HCT116 (cell line): ENCODE measurements around the gene LRIG1. TPM values are rescaled to one million over a fixed set of nuclear protein-coding genes. Genes with fewer than 3 reads are reported as not detected.

Experiments
- ATAC-seq: fragments of 200-7000 bp; cut with Tn5 transposase; 2 replicates; pipeline ENCODE4 v1.9.1; 2020; ENCODE audit warnings: mild to moderate bottlenecking, moderate library complexity
- BruUV-seq: library from RNA; stranded (reverse); fragments of 400-500 nt; replicated peaks from 2 replicates; lab custom pipeline; 2021; lab: Mats Ljungman, UMichigan
- CTCF ChIA-PET: fragments of 300-600 bp; sonication (Branson Sonifier 250); formaldehyde crosslinking; loops from one replicate; lab custom pipeline; 2021; ENCODE audit warnings: antibody characterized with exemption; lab: Charles Lee
- POLR2A ChIA-PET: fragments of 300-600, 350-600 bp; sonication (Branson Sonifier 250); formaldehyde crosslinking; loops from one replicate; lab custom pipeline; 2021; ENCODE audit warnings: antibody characterized with exemption; lab: Charles Lee
- RAD21 ChIA-PET, 2 experiments: fragments of 300-600 bp; sonication (Branson Sonifier 250); formaldehyde crosslinking; loops; one replicate each; lab custom pipeline; 2023; ENCODE audit warnings: low total read pairs in 2 of 2; ENCODE audit not compliant: uncharacterized antibody in 2 of 2, unreplicated experiment in 2 of 2, low non-redundant PET in 1 of 2; lab: Charles Lee
- DNase-seq: peaks from one replicate; pipeline ENCODE4 v3.0.0-alpha.2; 2010; ENCODE audit warnings: low read depth, low spot score
- H2AFZ ChIP-seq: fragments of 200-600 bp; shearing (Covaris generic), sonication (generic); 2 replicates; pipeline ENCODE4 v1.6.1; 2017; ENCODE audit warnings: low read depth, mixed run types, mixed read lengths, antibody characterized with exemption, low read length; ENCODE audit not compliant: poor library complexity, severe bottlenecking
- H3K27ac ChIP-seq: 2 replicates; pipeline ENCODE4 v1.5.1; 2012; ENCODE audit warnings: low read depth, low read length
- H3K27me3 ChIP-seq: fragments of 200-600 bp; sonication (generic); 2 replicates; pipeline ENCODE4 v1.6.1; 2016; ENCODE audit warnings: mixed run types, low read length, mixed read lengths; ENCODE audit not compliant: insufficient read depth
- H3K36me3 ChIP-seq, 2 experiments: fragments of 200-500 bp in 1 of 2; fragments of 200-600 bp in 1 of 2; sonication (Bioruptor generic) in 1 of 2; sonication (generic) in 1 of 2; 2 replicates each; pipeline versions ENCODE4 v1.5.1 to v1.6.1; 2014 to 2016; ENCODE audit warnings: low read length in 2 of 2, inconsistent platforms in 1 of 2, mixed read lengths in 1 of 2, mixed run types in 1 of 2; ENCODE audit not compliant: insufficient read depth in 2 of 2, control insufficient read depth in 1 of 2
- H3K4me1 ChIP-seq, 2 experiments: fragments of 200-600 bp in 1 of 2; sonication (generic) in 1 of 2; 2 replicates each; pipeline versions ENCODE4 v1.5.1 to v1.6.1; 2012 to 2017; ENCODE audit warnings: low read length in 2 of 2, inconsistent platforms in 1 of 2, mild to moderate bottlenecking in 1 of 2, mixed read lengths in 1 of 2, mixed run types in 1 of 2, moderate library complexity in 1 of 2; ENCODE audit not compliant: insufficient read depth in 2 of 2, control insufficient read depth in 1 of 2
- H3K4me2 ChIP-seq: fragments of 200-600 bp; sonication (generic); 2 replicates; pipeline ENCODE4 v1.6.1; 2017; ENCODE audit warnings: mixed run types, low read length, mixed read lengths
- H3K4me3 ChIP-seq, 2 experiments: fragments of 200-600 bp in 1 of 2; sonication (generic) in 1 of 2; replicated peaks in 1 of 2; 2 replicates each; pipeline ENCODE4 v1.5.1; 2011 to 2016; ENCODE audit warnings: low read length in 2 of 2, control low read depth in 1 of 2, low read depth in 1 of 2, mild to moderate bottlenecking in 1 of 2, mixed read lengths in 1 of 2, mixed run types in 1 of 2
- H3K79me2 ChIP-seq: fragments of 200-600 bp; sonication (generic); 2 replicates; pipeline ENCODE4 v1.6.1; 2017; ENCODE audit warnings: mild to moderate bottlenecking, mixed run types, low read length, moderate library complexity, mixed read lengths; ENCODE audit not compliant: insufficient read depth
- H3K9ac ChIP-seq: fragments of 200-600 bp; sonication (generic); 2 replicates; pipeline ENCODE4 v1.6.1; 2016; ENCODE audit warnings: low read length, mixed read lengths
- H3K9me2 ChIP-seq: fragments of 200-600 bp; sonication (generic), shearing (Covaris generic); 2 replicates; pipeline ENCODE4 v1.6.1; 2017; ENCODE audit warnings: mixed run types, mild to moderate bottlenecking, moderate library complexity; ENCODE audit not compliant: insufficient read depth
- H3K9me3 ChIP-seq, 2 experiments: fragments of 200-500 bp in 1 of 2; fragments of 200-600 bp in 1 of 2; sonication (Bioruptor generic) in 1 of 2; sonication (generic) in 1 of 2; 2 replicates each; pipeline ENCODE4 v1.6.1; 2014 to 2017; ENCODE audit warnings: low read length in 2 of 2, mixed read lengths in 2 of 2, inconsistent platforms in 1 of 2, low read depth in 1 of 2, mild to moderate bottlenecking in 1 of 2, mixed run types in 1 of 2, moderate library complexity in 1 of 2; ENCODE audit not compliant: control insufficient read depth in 1 of 2, insufficient read depth in 1 of 2
- H4K20me1 ChIP-seq: fragments of 200-600 bp; sonication (generic), shearing (Covaris generic); 2 replicates; pipeline ENCODE4 v1.6.1; 2017; ENCODE audit warnings: mixed run types, mild to moderate bottlenecking, moderate library complexity; ENCODE audit not compliant: insufficient read depth
- CBX3 ChIP-seq: IDR thresholded peaks from 2 replicates; pipeline ENCODE4 v1.6.1; 2012; ENCODE audit warnings: low read depth
- FOSL1 ChIP-seq: IDR thresholded peaks from 2 replicates; pipeline ENCODE4 v1.6.1; 2012; ENCODE audit warnings: low read depth
- JUND ChIP-seq: IDR thresholded peaks from 2 replicates; pipeline ENCODE4 v1.6.1; 2012
- TCF7L2 ChIP-seq: IDR thresholded peaks from 2 replicates; pipeline ENCODE4 v1.7.0; 2011; ENCODE audit warnings: borderline replicate concordance, inconsistent platforms; ENCODE audit not compliant: insufficient read depth, insufficient read length; ENCODE audit errors: extremely low read depth
- intact Hi-C: fragments of 100-400 bp; cut with micrococcal nuclease; formaldehyde crosslinking; loops from 2 replicates; pipeline ENCODE4 v1.10.0; 2022
- total RNA-seq: library from RNA; stranded (reverse); gene quantifications from one replicate; pipeline ENCODE4 v1.2.1, GENCODE V29; 2021; ENCODE audit not compliant: unreplicated experiment
- TF ChIP-seq, protein P1 (sequence below): IDR thresholded peaks from 2 replicates; pipeline ENCODE4 v1.6.1; 2012
- TF ChIP-seq, protein P2 (sequence below): IDR thresholded peaks from 2 replicates; pipeline ENCODE4 v1.6.1; 2012; ENCODE audit warnings: low read depth

The LRIG1 gene
- total RNA-seq, 1 experiment from 2014 or later = 3.1 TPM

DNA sequence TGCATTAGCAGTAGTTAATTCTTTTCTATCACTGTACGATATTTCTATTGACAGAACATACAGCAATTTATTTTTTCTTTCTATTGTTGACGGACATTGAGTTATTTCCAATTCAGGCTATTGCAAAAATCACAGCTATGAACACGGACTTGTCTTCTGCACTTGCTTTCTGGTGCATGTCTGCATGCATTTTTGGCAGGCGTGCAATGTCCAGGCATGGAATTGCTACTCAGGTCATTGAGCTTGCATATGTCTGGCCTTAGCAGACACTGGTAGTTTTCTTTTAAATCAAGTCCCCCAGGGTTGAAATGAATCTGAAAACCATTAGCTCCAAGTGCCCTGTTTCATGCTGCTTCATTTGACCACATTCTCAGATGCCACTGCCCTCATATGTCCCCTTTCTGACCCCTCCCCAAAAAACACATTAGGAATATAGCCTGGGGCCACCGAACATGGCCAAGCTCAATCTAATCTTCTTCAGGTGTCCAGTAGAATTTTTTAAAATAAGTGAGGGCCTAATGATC is 72.8 kb downstream of the LRIG1 start:
- no TSS peak for BruUV-seq
- POLR2A ChIA-PET = no interaction called here
- H3K4me3 ChIP-seq = no peak overlapping the region
- no peak overlapping the region for H3K9ac ChIP-seq
- no peaks in the 10 kb centered on the region for H3K4me1 ChIP-seq
- CTCF ChIA-PET = no interaction called here
- no peaks in the 10 kb centered on the region for H4K20me1 ChIP-seq
- RAD21 ChIA-PET = no interaction called here
- no peaks in the 10 kb centered on the region for H3K36me3 ChIP-seq
- H3K79me2 ChIP-seq = no peaks in the 10 kb centered on the region
- no peak overlapping the region for H3K4me2 ChIP-seq
- TF ChIP-seq FOSL1 (no peak), TCF7L2 (no peak), CBX3 (no peak), JUND (no peak)
- TF ChIP-seq, protein P1, sequence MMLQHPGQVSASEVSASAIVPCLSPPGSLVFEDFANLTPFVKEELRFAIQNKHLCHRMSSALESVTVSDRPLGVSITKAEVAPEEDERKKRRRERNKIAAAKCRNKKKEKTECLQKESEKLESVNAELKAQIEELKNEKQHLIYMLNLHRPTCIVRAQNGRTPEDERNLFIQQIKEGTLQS = no peak
- TF ChIP-seq, protein P2, sequence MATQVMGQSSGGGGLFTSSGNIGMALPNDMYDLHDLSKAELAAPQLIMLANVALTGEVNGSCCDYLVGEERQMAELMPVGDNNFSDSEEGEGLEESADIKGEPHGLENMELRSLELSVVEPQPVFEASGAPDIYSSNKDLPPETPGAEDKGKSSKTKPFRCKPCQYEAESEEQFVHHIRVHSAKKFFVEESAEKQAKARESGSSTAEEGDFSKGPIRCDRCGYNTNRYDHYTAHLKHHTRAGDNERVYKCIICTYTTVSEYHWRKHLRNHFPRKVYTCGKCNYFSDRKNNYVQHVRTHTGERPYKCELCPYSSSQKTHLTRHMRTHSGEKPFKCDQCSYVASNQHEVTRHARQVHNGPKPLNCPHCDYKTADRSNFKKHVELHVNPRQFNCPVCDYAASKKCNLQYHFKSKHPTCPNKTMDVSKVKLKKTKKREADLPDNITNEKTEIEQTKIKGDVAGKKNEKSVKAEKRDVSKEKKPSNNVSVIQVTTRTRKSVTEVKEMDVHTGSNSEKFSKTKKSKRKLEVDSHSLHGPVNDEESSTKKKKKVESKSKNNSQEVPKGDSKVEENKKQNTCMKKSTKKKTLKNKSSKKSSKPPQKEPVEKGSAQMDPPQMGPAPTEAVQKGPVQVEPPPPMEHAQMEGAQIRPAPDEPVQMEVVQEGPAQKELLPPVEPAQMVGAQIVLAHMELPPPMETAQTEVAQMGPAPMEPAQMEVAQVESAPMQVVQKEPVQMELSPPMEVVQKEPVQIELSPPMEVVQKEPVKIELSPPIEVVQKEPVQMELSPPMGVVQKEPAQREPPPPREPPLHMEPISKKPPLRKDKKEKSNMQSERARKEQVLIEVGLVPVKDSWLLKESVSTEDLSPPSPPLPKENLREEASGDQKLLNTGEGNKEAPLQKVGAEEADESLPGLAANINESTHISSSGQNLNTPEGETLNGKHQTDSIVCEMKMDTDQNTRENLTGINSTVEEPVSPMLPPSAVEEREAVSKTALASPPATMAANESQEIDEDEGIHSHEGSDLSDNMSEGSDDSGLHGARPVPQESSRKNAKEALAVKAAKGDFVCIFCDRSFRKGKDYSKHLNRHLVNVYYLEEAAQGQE = no peak
- TF ChIP-seq, all 23 proteins: peak for 0
- DNase-seq (no peak), ATAC-seq (no peak)
- no peak overlapping the region for H2AFZ ChIP-seq
- no peaks in the 10 kb centered on the region for H3K9me3 ChIP-seq
- no peak overlapping the region for H3K27ac ChIP-seq
- intact Hi-C loops = no loop called here
- H3K9me2 ChIP-seq = no peaks in the 10 kb centered on the region
- H3K27me3 ChIP-seq = no peaks in the 10 kb centered on the region
